GM19240 (cell line): ENCODE results near the gene PLA2R1.

Experiments
- DNase-seq: peaks from one replicate; pipeline ENCODE4 v3.0.0; 2011; ENCODE audit warnings: low spot score; ENCODE audit not compliant: insufficient read length

PLA2R1 gene

GRCh38 chr2:160033732-160034392 is 28.6 kb downstream of the PLA2R1 start:
- no peak for DNase-seq

GRCh38 chr2:160029270-160029628 is 33.2 kb downstream of the PLA2R1 start:
- no peak for DNase-seq

GRCh38 chr2:160028431-160029269 is 33.8 kb downstream of the PLA2R1 start:
- DNase-seq, result no peak

GRCh38 chr2:160022162-160022561 is 40.3 kb downstream of the PLA2R1 start:
- DNase-seq, result no peak

- no peak for DNase-seq
These were observed 42.9 kb downstream of the PLA2R1 start for GRCh38 chr2:160019374-160020090.

- no peak for DNase-seq
These were observed 46.7 kb downstream of the PLA2R1 start for GRCh38 chr2:160015746-160016145.

GRCh38 chr2:160014227-160014626 is 48.2 kb downstream of the PLA2R1 start:
- DNase-seq, result no peak

- DNase-seq, result no peak
These were observed 51.9 kb downstream of the PLA2R1 start for GRCh38 chr2:160010361-160011145.

GRCh38 chr2:160007111-160007510 is 55.3 kb downstream of the PLA2R1 start:
- no peak for DNase-seq

- DNase-seq, result no peak
These were observed 55.9 kb downstream of the PLA2R1 start for GRCh38 chr2:160006475-160006874.

- DNase-seq, result no peak
These were observed 56.5 kb downstream of the PLA2R1 start for GRCh38 chr2:160005908-160006307.

- DNase-seq, result no peak
These were observed 56.9 kb downstream of the PLA2R1 start for GRCh38 chr2:160005476-160005875.

- no peak for DNase-seq
These were observed 63.5 kb downstream of the PLA2R1 start for GRCh38 chr2:159998961-159999360.

- DNase-seq, result no peak
These were observed 64.2 kb downstream of the PLA2R1 start for GRCh38 chr2:159998243-159998642.

GRCh38 chr2:159996792-159997546 is 65.4 kb downstream of the PLA2R1 start:
- no peak for DNase-seq

- no peak for DNase-seq
These were observed 67.4 kb downstream of the PLA2R1 start for GRCh38 chr2:159995038-159995437.

GRCh38 chr2:159989249-159989648 is 73.2 kb downstream of the PLA2R1 start:
- no peak for DNase-seq

- DNase-seq, result no peak
These were observed 73.9 kb downstream of the PLA2R1 start for GRCh38 chr2:159988412-159988970.

- no peak for DNase-seq
These were observed 75.2 kb downstream of the PLA2R1 start for GRCh38 chr2:159987181-159987580.

- no peak for DNase-seq
These were observed 76.8 kb downstream of the PLA2R1 start for GRCh38 chr2:159985656-159986055.
